CD4-positive, alpha-beta T cell treated with Interleukin-1 beta for 1 hour (primary cell): ENCODE results near the gene IL1RAPL2.
A peak's percentile ranks its signal among the peaks of the same experiment; 100 is the strongest.
"Not testable (repeated sequence)": the region's sequence is repeated elsewhere in the genome, so short reads cannot be mapped to it uniquely, and the experiment has no call there.

Source experiments
- DNase-seq, 2 donors: peaks; one replicate each; pipeline ENCODE4 v3.0.0-alpha.2; 2020 to 2022

The IL1RAPL2 gene

GRCh38 chrX:104863466-104863865 lies 297.5 kb downstream of the IL1RAPL2 start:
- DNase-seq, result no peak

GRCh38 chrX:104864296-104864695 lies 298.3 kb downstream of the IL1RAPL2 start:
- DNase-seq, result no peak

DNA sequence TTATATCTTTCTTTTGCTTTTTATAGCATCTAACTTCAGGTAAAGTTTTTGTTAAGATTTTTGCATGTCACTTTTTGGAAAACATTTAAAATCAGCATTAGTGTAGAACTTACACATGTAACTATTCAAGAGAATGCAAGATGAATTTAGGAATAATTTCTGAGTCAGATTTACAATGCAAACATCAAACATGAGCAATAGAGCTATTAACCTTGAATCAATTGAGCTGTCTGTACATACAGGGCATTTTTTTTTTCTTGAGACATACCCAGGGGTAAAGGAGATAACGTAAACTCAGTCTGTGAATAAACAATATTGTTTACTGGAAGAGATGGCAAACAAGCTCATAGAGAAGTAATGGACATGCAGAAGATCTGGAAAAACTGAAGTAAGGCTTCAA lies 311.5 kb downstream of the IL1RAPL2 start:
- no peak for DNase-seq

GRCh38 chrX:104902070-104902469 lies 336.1 kb downstream of the IL1RAPL2 start:
- DNase-seq, result no peak

GRCh38 chrX:104909694-104910093 lies 343.7 kb downstream of the IL1RAPL2 start:
- DNase-seq, result peak; percentile 4 to 17

- DNase-seq, result no peak
These were observed 347.3 kb downstream of the IL1RAPL2 start for GRCh38 chrX:104913348-104913747.

DNA sequence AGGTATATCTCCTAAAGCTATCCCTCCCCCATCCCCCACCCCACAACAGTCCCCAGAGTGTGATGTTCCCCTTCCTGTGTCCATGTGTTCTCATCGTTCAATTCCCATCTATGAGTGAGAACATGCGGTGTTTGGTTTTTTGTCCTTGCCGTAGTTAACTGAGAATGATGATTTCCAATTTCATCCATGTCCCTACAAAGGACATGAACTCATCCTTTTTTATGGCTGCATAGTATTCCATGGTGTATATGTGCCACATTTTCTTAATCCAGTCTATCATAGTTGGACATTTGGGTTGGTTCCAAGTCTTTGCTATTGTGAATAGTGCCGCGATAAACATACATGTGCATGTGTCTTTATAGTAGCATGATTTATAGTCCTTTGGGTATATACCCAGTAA lies 348.7 kb downstream of the IL1RAPL2 start:
- DNase-seq, result not testable (repeated sequence)

- no peak for DNase-seq
These were observed 352.1 kb downstream of the IL1RAPL2 start for GRCh38 chrX:104918122-104918521.

DNA sequence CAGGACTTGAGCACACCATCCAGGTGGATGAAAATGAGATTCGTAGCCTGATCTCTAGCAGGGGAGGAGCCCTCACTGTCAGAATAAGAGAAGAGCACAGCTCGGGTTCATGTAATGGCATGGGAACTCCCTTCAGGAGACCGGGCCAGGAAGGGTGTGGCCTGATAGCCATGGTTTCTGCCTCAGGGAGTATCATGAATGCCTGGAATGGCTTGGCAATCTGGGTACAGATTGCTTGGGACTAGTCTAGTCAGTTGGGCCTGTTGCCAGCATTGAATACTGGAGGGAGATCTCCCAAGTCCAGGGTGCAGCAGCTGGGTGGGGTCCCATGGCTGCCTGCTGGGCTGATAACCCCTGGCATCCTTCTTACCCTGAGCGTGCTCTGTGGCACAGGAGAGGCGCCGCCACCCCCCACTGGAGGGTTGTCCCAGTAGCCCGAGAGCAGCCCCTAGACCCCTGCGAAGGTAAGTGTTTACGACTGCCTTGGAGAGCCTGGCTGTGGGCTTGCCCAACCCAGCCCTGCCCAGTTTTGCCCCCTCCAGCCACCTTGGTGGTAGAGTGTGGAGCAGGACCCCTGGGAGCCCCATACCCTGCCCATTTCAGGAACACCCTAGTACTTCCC lies 355.7 kb downstream of the IL1RAPL2 start:
- DNase-seq, result no peak

- DNase-seq, result peak; percentile 63 to 67
These were observed 356.2 kb downstream of the IL1RAPL2 start for GRCh38 chrX:104922206-104922621.

DNA sequence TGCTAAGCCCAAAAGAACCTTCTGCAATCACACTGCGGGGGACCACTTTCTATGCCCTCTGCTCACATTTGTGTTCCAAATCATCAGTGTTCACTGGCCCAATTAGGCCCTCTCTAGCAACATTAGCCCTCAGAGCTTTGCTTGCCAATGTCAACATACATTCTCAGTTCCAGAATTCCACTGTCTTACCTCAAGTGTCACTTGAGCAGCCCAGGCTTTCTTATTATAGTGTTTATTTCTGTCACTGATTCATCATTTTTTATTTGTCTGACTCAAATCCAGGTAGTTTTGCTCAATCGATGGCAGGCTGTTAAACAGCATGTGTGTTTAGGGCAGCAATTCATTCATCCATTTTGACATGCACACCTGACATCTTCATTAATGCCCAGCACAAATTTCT lies 363.3 kb downstream of the IL1RAPL2 start:
- DNase-seq, result no peak

- DNase-seq, result no peak
These were observed 369.6 kb downstream of the IL1RAPL2 start for GRCh38 chrX:104935581-104935980.

DNA sequence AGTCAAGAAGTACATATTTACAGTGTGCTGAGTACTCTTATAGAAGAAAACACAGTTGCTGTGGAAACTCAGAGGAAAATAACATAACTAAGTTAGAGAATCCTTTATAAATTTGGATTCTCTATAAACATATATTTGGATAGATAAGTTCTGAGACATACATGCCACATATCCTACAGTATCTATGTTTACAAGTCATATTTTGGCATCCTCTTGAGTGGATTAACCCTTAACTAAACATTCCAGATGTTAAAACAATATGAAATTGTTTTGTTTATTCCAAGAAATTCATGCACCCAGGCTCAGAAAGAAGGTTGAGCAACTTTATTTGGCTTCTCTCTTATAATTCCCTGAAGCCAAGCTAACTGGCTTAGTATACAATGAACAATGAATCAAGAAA lies 387.3 kb downstream of the IL1RAPL2 start:
- no peak for DNase-seq

DNA sequence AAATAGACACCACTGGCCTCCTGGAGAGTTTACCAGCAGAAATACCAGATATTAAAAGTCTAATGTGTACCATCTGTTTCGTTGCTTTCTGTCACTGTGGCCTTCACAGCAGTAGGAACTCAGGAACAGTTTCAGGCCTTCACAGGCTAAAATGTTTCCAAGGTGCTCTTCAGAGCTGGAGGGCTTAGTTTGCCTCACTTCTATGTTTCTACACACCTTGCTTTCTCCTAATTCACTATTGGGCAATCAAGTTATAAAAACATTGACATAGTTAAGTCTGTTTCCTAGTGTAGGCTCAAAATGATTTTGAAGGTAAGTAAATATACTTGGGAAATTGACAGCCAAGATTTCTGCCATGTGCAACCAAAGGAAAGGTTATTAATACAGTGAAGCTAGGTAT lies 395.9 kb downstream of the IL1RAPL2 start:
- no peak for DNase-seq

DNA sequence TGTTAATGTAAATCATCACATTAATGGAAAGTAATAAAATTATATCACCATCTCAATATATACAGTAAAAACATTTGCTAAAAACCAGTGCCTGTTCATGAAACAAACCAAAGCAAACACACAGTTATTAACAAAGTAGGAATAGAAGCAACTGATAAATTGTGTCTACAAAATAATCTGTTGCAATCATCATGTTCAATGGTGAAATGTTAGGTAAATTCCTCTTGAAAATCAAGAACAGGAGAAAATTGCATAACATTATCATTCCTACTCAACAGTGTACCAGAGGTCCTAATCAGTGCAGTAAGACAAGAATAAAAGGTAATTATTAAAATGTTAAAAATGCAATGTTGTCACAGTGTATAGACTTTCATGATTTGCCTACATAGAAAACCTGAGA lies 402.2 kb downstream of the IL1RAPL2 start:
- no peak for DNase-seq

GRCh38 chrX:104972737-104973136 lies 406.7 kb downstream of the IL1RAPL2 start:
- DNase-seq, result no peak

GRCh38 chrX:104987063-104987462 lies 421.1 kb downstream of the IL1RAPL2 start:
- DNase-seq, result no peak

DNA sequence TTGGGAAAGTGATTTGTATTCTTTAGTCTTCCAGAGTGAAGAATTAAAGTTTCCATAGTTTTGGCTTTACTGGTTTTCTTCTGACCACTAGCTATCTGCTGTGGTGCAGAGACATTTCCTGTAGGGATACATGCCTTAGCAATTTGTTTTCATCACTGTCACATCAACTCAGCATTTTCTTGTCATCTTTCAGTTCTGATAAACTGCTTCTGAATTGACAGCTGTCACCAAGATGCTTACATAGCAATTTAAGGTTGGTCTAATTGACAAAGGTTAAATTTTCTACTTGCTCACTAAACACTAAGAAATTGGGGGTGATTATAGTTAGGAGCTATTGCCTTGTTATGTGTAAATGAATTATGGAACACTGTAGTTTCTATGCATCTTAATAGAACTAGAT lies 422.0 kb downstream of the IL1RAPL2 start:
- DNase-seq, result no peak

GRCh38 chrX:104995546-104995945 lies 429.5 kb downstream of the IL1RAPL2 start:
- DNase-seq, result no peak

DNA sequence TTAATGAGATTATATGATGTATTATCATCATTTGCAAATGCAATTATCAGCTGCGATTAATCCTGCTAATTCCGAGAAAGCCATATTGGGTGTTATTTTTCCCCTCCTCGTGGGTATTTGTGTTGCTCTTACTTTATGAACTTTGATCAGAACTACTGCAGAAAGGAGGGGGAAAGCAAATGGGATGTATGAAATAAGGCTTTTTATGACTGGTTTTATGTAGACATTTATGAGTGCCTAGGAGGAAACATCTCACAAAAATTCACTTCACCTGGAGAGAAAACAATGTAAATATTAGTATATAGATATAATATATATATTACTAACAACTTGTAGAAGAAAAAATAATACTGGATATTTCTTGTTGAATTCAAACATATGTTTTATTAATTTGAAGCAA lies 440.1 kb downstream of the IL1RAPL2 start:
- no peak for DNase-seq

DNA sequence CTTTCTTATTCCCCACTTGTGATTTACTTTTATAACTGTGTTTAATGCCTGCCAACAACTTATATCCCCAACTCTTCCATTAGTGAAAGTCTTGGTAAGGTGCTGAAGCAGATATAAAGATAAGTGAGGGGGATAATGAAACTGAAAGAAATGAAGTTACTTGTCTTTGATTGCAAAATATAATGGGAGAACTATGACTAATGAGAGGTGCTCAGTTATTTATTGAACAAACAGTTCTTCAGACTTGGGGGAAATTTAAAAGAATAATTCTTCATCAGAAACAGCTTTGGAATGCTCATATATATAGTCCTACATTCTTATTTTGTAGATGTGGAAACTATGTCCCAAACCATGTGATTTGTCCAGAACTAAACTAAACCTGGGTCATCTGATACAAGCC lies 441.0 kb downstream of the IL1RAPL2 start:
- no peak for DNase-seq

GRCh38 chrX:105013719-105014118 lies 447.7 kb downstream of the IL1RAPL2 start:
- no peak for DNase-seq

- DNase-seq, result no peak
These were observed 451.6 kb downstream of the IL1RAPL2 start for GRCh38 chrX:105017641-105018040.

DNA sequence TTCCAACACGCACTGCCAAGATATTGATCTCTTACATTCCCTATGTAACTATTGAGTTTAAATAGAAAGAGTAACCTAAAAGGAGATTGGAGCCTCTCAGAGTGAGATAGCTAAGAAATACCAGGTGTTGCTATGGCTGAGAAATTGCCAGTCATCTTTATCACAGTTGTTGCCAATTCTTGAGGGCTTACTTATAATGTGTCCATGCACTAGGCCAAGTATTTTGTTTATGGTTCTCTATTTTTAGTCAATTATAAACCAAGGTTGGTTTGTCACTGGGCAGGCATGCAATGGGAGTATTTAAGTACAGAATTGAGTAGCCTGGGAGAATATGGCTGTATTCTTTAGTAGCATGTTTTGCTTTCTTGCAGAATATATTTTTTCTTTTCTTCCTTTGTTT lies 452.9 kb downstream of the IL1RAPL2 start:
- DNase-seq, result no peak

- DNase-seq, result not testable (repeated sequence)
These were observed 463.0 kb downstream of the IL1RAPL2 start for GRCh38 chrX:105028962-105029361.
